Activated naive CD4-positive, alpha-beta T cell treated with Interleukin-2 at 50 U/mL for 16 hours (primary cell): Measurements from ENCODE around the gene ARPC3.
"Not testable (repeated sequence)": the region's sequence is repeated elsewhere in the genome, so short reads cannot be mapped to it uniquely, and the experiment has no call there.

Source experiments
- DNase-seq: peaks from one replicate; pipeline ENCODE4 v3.0.0-alpha.2; 2020

ARPC3 gene

DNA sequence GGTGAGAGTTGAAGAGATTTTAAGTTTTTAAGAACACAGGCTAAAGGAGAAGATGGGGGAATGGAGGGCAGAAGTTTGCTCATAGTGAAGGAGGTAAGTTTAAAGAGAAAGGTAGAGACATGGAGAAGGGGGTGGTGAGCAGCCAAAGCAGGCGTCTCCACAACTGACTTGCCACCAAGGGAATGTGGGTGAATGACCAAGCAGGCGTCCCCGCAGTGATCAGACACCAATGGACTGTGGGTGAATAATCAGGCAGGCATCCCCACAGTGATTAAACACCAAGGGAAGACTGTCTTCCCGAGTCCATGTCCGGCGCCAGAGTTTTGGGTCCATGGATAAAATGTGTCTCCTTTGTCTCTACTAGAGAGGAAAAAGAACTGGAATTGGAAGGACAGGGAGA is 40.1 kb downstream of the ARPC3 start:
- DNase-seq, result not testable (repeated sequence)

GRCh38 chr12:110405126-110405662 is 44.9 kb downstream of the ARPC3 start:
- DNase-seq, result not testable (repeated sequence)

DNA sequence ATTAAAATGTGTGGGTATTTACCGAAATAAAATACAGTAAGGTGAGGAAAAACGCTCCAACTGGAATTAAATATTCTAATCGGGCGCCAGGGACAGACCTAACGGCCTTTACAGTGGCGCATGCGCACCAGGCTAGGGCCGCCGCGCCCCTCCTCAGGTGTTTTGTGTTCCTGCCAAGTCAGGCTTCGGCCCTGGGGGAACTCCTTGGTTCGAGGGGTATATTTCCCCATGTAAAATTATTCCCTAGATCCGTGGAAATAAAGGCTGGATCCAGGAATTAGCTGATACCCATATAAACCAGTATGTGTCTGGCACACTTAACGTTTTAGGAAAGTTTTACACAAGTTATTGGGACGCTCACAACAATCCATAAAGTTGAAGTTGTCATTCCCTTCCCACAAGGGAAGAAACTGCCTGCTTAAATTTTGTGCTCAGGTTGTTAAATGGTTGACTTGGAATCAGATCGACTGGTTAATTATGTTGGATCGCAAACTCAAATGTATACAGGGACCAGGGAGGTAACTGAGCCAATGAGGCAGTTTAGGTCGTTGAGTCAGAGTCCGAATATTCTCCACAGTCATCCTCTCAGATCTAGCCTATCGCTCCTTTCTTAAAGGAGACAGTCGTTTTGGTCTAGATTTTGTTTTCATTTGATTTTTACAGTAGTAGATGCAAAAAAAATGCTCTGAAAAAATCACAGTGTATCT is 46.0 kb downstream of the ARPC3 start:
- DNase-seq, result peak; percentile 78

DNA sequence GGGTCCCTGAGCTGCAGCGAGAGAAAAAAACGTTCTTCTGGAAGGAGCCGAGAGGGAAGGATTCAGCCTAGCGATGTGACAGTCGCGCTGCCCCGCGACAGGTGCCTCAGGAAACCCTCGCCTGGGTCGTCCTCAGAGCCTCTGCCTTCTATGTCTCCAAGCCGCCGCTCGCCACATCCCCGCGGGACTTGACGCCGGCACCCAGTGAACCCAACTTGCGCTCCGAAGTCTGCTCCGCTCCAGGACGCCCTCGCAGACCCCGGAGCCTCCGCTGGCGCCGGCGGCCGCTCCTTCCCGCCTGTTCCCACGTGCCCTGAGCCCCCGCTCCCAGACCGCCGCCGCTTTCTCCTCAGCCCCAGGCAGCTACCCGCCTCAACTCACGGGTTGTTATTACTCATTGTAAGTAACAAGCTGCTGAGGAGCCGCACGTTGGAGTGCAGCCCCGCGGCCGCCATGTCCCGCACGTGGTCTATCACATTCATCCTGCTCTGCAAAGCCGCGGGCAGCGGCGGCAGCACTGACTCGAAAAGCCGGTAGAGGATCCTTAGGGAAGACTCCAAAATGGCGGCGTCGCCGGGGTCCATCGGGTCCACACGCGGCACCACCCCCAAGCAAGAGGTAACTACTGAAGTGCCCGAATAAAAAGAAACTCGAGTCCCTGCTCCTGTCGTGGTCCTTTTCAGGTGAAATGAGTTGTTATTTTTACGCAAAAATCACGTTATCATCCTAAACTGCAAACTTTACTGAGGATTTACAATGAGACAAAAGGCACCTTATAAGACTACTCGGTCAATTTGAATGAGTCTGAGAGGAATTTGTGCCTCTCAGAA is 46.8 kb downstream of the ARPC3 start, which contains the start of gene ANAPC7:
ANAPC7 (minus strand) TSS at position 563 of the 830 bp plus-strand sequence; CDS start at position 482, 81 bp downstream.
- DNase-seq, result peak; percentile 87
